ENCODE data around the gene KRTAP16-1.

DNA sequence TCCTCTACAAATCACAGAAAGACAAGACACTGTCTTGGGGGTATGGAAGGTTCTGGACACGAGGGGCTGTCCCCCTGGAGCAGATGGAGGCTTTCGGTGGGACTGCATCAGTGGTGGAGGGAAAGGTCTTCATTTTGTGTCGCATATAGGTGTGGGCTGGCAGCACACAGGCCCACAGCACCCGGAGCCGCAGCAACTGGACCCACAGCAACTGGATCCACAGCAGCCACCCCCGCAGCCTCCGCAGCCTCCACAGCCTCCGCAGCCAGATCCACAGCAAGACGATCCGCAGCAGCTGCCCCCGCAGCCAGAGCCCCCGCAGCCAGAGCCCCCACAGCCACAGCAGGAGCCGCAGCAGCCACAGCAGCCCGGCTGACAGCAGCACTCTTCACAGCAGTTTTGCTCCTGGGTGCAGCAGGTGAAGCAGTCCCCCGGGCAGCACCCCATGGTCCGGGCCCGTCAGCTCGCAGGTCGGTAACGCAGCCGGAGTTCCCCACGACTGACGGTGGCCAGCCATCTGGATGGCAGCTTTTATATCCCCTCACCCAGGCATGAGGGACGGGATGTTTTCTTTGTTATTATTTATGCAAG, 6.2 kb upstream of the KRTAP16-1 start, which contains the start of gene KRTAP17-1:
- TF ChIP-seq, protein P1, sequence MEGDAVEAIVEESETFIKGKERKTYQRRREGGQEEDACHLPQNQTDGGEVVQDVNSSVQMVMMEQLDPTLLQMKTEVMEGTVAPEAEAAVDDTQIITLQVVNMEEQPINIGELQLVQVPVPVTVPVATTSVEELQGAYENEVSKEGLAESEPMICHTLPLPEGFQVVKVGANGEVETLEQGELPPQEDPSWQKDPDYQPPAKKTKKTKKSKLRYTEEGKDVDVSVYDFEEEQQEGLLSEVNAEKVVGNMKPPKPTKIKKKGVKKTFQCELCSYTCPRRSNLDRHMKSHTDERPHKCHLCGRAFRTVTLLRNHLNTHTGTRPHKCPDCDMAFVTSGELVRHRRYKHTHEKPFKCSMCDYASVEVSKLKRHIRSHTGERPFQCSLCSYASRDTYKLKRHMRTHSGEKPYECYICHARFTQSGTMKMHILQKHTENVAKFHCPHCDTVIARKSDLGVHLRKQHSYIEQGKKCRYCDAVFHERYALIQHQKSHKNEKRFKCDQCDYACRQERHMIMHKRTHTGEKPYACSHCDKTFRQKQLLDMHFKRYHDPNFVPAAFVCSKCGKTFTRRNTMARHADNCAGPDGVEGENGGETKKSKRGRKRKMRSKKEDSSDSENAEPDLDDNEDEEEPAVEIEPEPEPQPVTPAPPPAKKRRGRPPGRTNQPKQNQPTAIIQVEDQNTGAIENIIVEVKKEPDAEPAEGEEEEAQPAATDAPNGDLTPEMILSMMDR (conservative IDR thresholded peaks at IDR 0.05; ENCODE audit: low read length), result no peak
- TF ChIP-seq EZH2phosphoT487 (IDR thresholded peaks at IDR 0.05; ENCODE audit: borderline replicate concordance), result no peak

Data from Loucy (cell line).